ENCODE data around the gene FAM187B.

GRCh38 chr19:35264268-35265125, 36.0 kb upstream of the FAM187B start:
- TF ChIP-seq EZH2 (IDR thresholded peaks at IDR 0.05; ENCODE audit: borderline replicate concordance, low read length): no peak
- TF ChIP-seq CTCF (IDR thresholded peaks at IDR 0.05; ENCODE audit: low read length): no peak
